ENCODE results near the gene LRIG2.

Gene LRIG2

GRCh38 chr1:113170519-113170918 is 97.5 kb downstream of the LRIG2 start:
- no peak for DNase-seq

- DNase-seq = no peak
Measured at GRCh38 chr1:113178106-113178505, 105.1 kb downstream of the LRIG2 start.

DNA sequence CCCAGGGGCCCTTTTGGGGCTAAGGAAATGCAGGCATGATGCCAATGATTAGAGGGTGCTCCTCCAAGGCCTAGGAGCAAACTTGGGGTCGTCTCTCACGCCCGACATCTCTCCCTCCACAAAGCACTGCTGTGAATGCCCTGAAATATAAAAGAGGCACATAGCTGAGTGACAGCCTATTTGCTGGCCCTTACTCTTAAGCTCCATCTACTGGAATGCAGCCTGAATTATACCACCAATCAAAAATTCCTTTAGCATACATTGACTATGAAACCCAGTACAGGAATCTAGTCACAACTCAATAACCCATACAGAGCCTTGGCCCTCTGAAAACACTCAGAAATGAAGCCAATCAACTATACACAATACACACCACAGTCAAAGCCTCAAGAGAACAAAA is 105.5 kb downstream of the LRIG2 start:
- no peak for DNase-seq

Measured in stimulated activated CD4-positive, alpha-beta T cell treated with anti-CD3 and anti-CD28 coated beads, Interleukin-4, amount 100 ng/mL, for 1 hour (primary cell).